A673 (cell line): Measurements from ENCODE around the gene NAA10.
A peak's percentile ranks its signal among the peaks of the same experiment; 100 is the strongest.

Experiments
- EZH2 ChIP-seq: fragments of 200-600 bp; sonication (generic); IDR thresholded peaks from 2 replicates; pipeline ENCODE4 v1.6.1; 2017; ENCODE audit warnings: borderline replicate concordance, low read depth, mild to moderate bottlenecking, mixed read lengths, antibody characterized with exemption, low read length; ENCODE audit not compliant: poor library complexity, severe bottlenecking
- TF ChIP-seq, protein P1 (sequence below): fragments of 300-800, 200-600 bp; sonication (generic); conservative IDR thresholded peaks from 2 replicates; pipeline ENCODE4 v1.5.1; 2017; ENCODE audit warnings: low read depth, mild to moderate bottlenecking, antibody characterized with exemption, low read length, moderate library complexity, mixed read lengths

DNA sequence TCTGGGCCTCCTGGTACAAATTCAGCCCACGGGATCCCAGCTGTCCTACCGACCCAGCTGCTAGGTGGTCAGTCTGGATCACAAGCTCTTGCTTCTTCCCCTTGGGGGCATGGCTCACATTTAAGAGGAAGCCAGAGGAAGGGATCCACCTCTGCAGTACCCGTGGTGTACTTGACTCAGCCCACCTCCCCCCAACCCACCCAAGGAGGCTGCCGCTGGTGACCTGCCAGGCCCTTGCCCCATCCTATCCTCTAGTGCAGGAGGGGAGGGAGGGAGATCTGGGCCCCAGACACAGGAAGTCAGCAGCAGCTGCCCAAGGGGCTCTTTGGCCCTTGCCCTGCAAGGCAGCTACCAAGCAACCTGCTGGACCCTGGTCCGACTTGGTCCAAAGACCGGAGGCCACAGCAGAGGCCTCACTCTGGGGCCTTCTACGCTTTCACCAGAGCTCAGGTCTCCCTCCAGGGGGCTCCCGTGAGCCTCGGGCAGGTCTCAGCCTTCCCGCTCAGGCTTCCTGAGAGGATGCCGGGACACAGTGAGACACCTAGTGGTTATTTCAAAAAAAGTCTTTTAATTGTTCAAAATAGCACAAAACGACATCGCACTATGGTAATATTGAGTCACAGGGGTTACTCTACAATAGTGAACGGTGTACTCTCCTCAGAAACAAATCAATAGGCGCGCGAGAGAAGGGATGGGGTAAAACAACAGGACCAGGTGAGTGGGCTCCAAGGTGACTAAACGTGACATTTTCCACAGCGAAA lies 12.4 kb upstream of the NAA10 start:
- TF ChIP-seq, protein P1, sequence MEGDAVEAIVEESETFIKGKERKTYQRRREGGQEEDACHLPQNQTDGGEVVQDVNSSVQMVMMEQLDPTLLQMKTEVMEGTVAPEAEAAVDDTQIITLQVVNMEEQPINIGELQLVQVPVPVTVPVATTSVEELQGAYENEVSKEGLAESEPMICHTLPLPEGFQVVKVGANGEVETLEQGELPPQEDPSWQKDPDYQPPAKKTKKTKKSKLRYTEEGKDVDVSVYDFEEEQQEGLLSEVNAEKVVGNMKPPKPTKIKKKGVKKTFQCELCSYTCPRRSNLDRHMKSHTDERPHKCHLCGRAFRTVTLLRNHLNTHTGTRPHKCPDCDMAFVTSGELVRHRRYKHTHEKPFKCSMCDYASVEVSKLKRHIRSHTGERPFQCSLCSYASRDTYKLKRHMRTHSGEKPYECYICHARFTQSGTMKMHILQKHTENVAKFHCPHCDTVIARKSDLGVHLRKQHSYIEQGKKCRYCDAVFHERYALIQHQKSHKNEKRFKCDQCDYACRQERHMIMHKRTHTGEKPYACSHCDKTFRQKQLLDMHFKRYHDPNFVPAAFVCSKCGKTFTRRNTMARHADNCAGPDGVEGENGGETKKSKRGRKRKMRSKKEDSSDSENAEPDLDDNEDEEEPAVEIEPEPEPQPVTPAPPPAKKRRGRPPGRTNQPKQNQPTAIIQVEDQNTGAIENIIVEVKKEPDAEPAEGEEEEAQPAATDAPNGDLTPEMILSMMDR, result peak; percentile 96
- TF ChIP-seq EZH2, result no peak
